ENCODE data around the gene VAPA. TPM values are rescaled to one million over a fixed set of nuclear protein-coding genes. Genes with fewer than 3 reads are reported as not detected.

The VAPA gene
- total RNA-seq, 1 donor from 2014 or later: 132 TPM

- H3K27me3 Mint-ChIP-seq: no peaks in the 10 kb centered on the region
- H3K4me3 Mint-ChIP-seq: no peak overlapping the region
- H3K27ac Mint-ChIP-seq: peak overlapping the region; percentile 49
- peaks cover 38% of the 10 kb centered on the region for H3K36me3 Mint-ChIP-seq
- H3K9me3 Mint-ChIP-seq: no peaks in the 10 kb centered on the region
- peak; percentile 85 for TF ChIP-seq CTCF (conservative IDR thresholded peaks at IDR 0.05)
- no peak for DNase-seq (ENCODE audit: extremely low spot score, unreplicated experiment)
- H3K4me1 Mint-ChIP-seq (ENCODE audit: unreplicated experiment): peaks cover 3% of the 10 kb centered on the region
Measured at GRCh38 chr18:9951022-9951859, 37.4 kb downstream of the VAPA start.

GRCh38 chr18:9952633-9953416 is 39.0 kb downstream of the VAPA start:
- H3K27me3 Mint-ChIP-seq: no peaks in the 10 kb centered on the region
- H3K9me3 Mint-ChIP-seq: no peaks in the 10 kb centered on the region
- TF ChIP-seq CTCF (conservative IDR thresholded peaks at IDR 0.05): no peak
- DNase-seq (ENCODE audit: extremely low spot score, unreplicated experiment): no peak
- H3K36me3 Mint-ChIP-seq: peaks cover 28% of the 10 kb centered on the region
- no peak overlapping the region for H3K4me3 Mint-ChIP-seq
- H3K27ac Mint-ChIP-seq: no peak overlapping the region
- H3K4me1 Mint-ChIP-seq (ENCODE audit: unreplicated experiment): peaks cover 3% of the 10 kb centered on the region

GRCh38 chr18:9958861-9959399 is 45.1 kb downstream of the VAPA start:
- H3K27ac Mint-ChIP-seq: no peak overlapping the region

GRCh38 chr18:9959564-9959963 is 45.7 kb downstream of the VAPA start:
- TF ChIP-seq CTCF (conservative IDR thresholded peaks at IDR 0.05): no peak
- DNase-seq (ENCODE audit: extremely low spot score, unreplicated experiment): no peak
- H3K9me3 Mint-ChIP-seq: no peaks in the 10 kb centered on the region
- no peaks in the 10 kb centered on the region for H3K36me3 Mint-ChIP-seq
- H3K4me1 Mint-ChIP-seq (ENCODE audit: unreplicated experiment): no peaks in the 10 kb centered on the region
- H3K27me3 Mint-ChIP-seq: no peaks in the 10 kb centered on the region
- no peak overlapping the region for H3K27ac Mint-ChIP-seq
- no peak overlapping the region for H3K4me3 Mint-ChIP-seq

More at GRCh38 chr18:9958861-9959399, 45.1 kb downstream of the VAPA start:
- no peak for DNase-seq (ENCODE audit: extremely low spot score, unreplicated experiment)
- TF ChIP-seq CTCF (conservative IDR thresholded peaks at IDR 0.05): no peak
- Mint-ChIP-seq H3K4me3 (no peak overlapping the region), H3K9me3 (no peaks in the 10 kb centered on the region), H3K27me3 (no peaks in the 10 kb centered on the region), H3K4me1 (ENCODE audit: unreplicated experiment) (no peaks in the 10 kb centered on the region), H3K36me3 (peaks cover 3% of the 10 kb centered on the region)

GRCh38 chr18:9960258-9960904 is 46.6 kb downstream of the VAPA start:
- Mint-ChIP-seq H3K36me3 (no peaks in the 10 kb centered on the region), H3K9me3 (no peaks in the 10 kb centered on the region), H3K27ac (no peak overlapping the region), H3K4me3 (no peak overlapping the region), H3K27me3 (no peaks in the 10 kb centered on the region), H3K4me1 (ENCODE audit: unreplicated experiment) (no peaks in the 10 kb centered on the region)
- no peak for TF ChIP-seq CTCF (conservative IDR thresholded peaks at IDR 0.05)
- no peak for DNase-seq (ENCODE audit: extremely low spot score, unreplicated experiment)
